GM12878 (cell line): ENCODE data around the gene MAP2K1. TPM values are rescaled to one million over a fixed set of nuclear protein-coding genes. Genes with fewer than 3 reads are reported as not detected.

ENCODE experiments used
- ATAC-seq: fragments of 200-7000 bp; cut with Tn5 transposase; 3 replicates; pipeline ENCODE4 v1.9.1; 2020; ENCODE audit warnings: mild to moderate bottlenecking, moderate library complexity
- BruUV-seq: library from RNA; stranded (reverse); fragments of 400-500 nt; replicated peaks from 2 replicates; lab custom pipeline; 2021; lab: Mats Ljungman, UMichigan
- CTCF ChIA-PET: fragments of 300-600 bp; sonication (Branson Sonifier 250); formaldehyde crosslinking; extraction: SDS; loops from one replicate; lab custom pipeline; 2021; ENCODE audit warnings: inconsistent platforms; lab: Yijun Ruan, JAX
- POLR2A ChIA-PET: fragments of 350-600 bp; formaldehyde crosslinking; extraction: SDS; loops from one replicate; lab custom pipeline; 2021; ENCODE audit warnings: inconsistent platforms; lab: Charles Lee
- RAD21 ChIA-PET: fragments of 300-600 bp; sonication (Branson Sonifier 250); formaldehyde crosslinking; loops from one replicate; lab custom pipeline; 2023; ENCODE audit warnings: antibody characterized with exemption; ENCODE audit not compliant: unreplicated experiment; lab: Charles Lee
- SMC1A ChIA-PET: fragments of 300-600 bp; sonication (Branson Sonifier 250); formaldehyde crosslinking; loops from one replicate; lab custom pipeline; 2023; ENCODE audit not compliant: unreplicated experiment, uncharacterized antibody; lab: Charles Lee
- DNase-seq: peaks from one replicate; pipeline ENCODE4 v3.0.0-alpha.2; 2011; ENCODE audit warnings: low read depth, low spot score
- FAIRE-seq: peaks from 3 replicates; lab custom pipeline; 2011; peaks lifted over from hg19 to GRCh38; lab: Jason Lieb, UNC
- H2AFZ ChIP-seq: 2 replicates; pipeline ENCODE4 v1.6.0; 2011; ENCODE audit warnings: low read depth, low read length, control low read depth; ENCODE audit not compliant: control insufficient read depth
- H3K27ac ChIP-seq: 2 replicates; pipeline ENCODE4 v1.5.1; 2011; ENCODE audit warnings: control low read depth; ENCODE audit not compliant: control insufficient read depth, insufficient read depth
- H3K27me3 ChIP-seq, 2 experiments: replicated peaks in 1 of 2; 2 replicates each; pipeline versions ENCODE4 v1.6.0 to v1.6.1; 2011; ENCODE audit warnings: low read length in 1 of 2; ENCODE audit not compliant: control insufficient read depth in 2 of 2, insufficient read depth in 2 of 2
- H3K36me3 ChIP-seq, 2 experiments: 2 replicates each; pipeline ENCODE4 v1.5.1; 2011; ENCODE audit warnings: low read length in 1 of 2; ENCODE audit not compliant: control insufficient read depth in 2 of 2, insufficient read depth in 2 of 2
- H3K4me1 ChIP-seq: 2 replicates; pipeline ENCODE4 v1.6.1; 2011; ENCODE audit warnings: mild to moderate bottlenecking, low read length, moderate library complexity, mixed read lengths; ENCODE audit not compliant: control insufficient read depth, insufficient read depth
- H3K4me2 ChIP-seq: 2 replicates; pipeline ENCODE4 v1.6.0; 2011; ENCODE audit warnings: control low read depth; ENCODE audit not compliant: control insufficient read depth, insufficient read depth
- H3K4me3 ChIP-seq: fragments of 200-600 bp; sonication (generic); 2 replicates; pipeline ENCODE4 v1.5.1; 2016
- H3K79me2 ChIP-seq: 2 replicates; pipeline ENCODE4 v1.6.0; 2011; ENCODE audit warnings: low read length; ENCODE audit not compliant: control insufficient read depth, insufficient read depth
- H3K9ac ChIP-seq: 2 replicates; pipeline ENCODE4 v1.8.0; 2011; ENCODE audit warnings: low read length, control low read depth, mixed read lengths; ENCODE audit not compliant: control insufficient read depth, insufficient read depth
- H3K9me3 ChIP-seq: replicated peaks from 3 replicates; pipeline ENCODE4 v1.5.1; 2011; ENCODE audit warnings: mild to moderate bottlenecking, low read length; ENCODE audit not compliant: control insufficient read depth, insufficient read depth
- H4K20me1 ChIP-seq: 2 replicates; pipeline ENCODE4 v1.6.0; 2011; ENCODE audit not compliant: control insufficient read depth, insufficient read depth
- BCLAF1 ChIP-seq: fragments of 450-650 bp; IDR thresholded peaks from 2 replicates; pipeline ENCODE4 v1.6.1; 2017; ENCODE audit warnings: antibody characterized with exemption, mild to moderate bottlenecking, moderate library complexity
- BRCA1 ChIP-seq: IDR thresholded peaks from 2 replicates; pipeline ENCODE4 v1.6.1; 2011; ENCODE audit warnings: low read depth, low read length, improper control_type of control experiment
- CBX5 ChIP-seq: sonication (generic); IDR thresholded peaks from 2 replicates; pipeline ENCODE4 v1.6.1; 2016; ENCODE audit warnings: low read depth, moderate library complexity, mild to moderate bottlenecking, inconsistent platforms
- JUNB ChIP-seq: IDR thresholded peaks from 2 replicates; pipeline ENCODE4 v1.6.1; 2016; ENCODE audit warnings: antibody characterized with exemption, mild to moderate bottlenecking
- MAX ChIP-seq: IDR thresholded peaks from 2 replicates; pipeline ENCODE4 v1.6.1; 2012; ENCODE audit warnings: low read depth, low read length, improper control_type of control experiment
- RUNX3 ChIP-seq: IDR thresholded peaks from 2 replicates; pipeline ENCODE4 v1.6.1; 2012; ENCODE audit warnings: low read length, inconsistent platforms
- SPI1 ChIP-seq: IDR thresholded peaks from 2 replicates; pipeline ENCODE4 v1.6.1; 2011; ENCODE audit warnings: low read depth, mild to moderate bottlenecking, low read length, moderate library complexity, borderline replicate concordance; ENCODE audit not compliant: insufficient read depth
- WRNIP1 ChIP-seq: IDR thresholded peaks from 2 replicates; pipeline ENCODE4 v1.6.1; 2011; ENCODE audit warnings: low read depth, low read length, improper control_type of control experiment, borderline replicate concordance
- ZNF207 ChIP-seq: fragments of 450-650 bp; IDR thresholded peaks from 2 replicates; pipeline ENCODE4 v1.6.1; 2014; ENCODE audit warnings: antibody characterized with exemption, mild to moderate bottlenecking, borderline replicate concordance
- ZZZ3 ChIP-seq: IDR thresholded peaks from 2 replicates; pipeline ENCODE4 v1.6.1; 2011; ENCODE audit warnings: low read depth; ENCODE audit not compliant: control insufficient read depth, insufficient read length
- WGBS: methylation state at CpG from one replicate; pipeline ENCODE4 v1.1.6; 2016; ENCODE audit warnings: low lambda C conversion rate; ENCODE audit not compliant: insufficient replicate concordance, insufficient coverage; ENCODE audit errors: missing lambda C conversion rate; 5-methylcytosine and 5-hydroxymethylcytosine counted together
- in situ Hi-C: fragments of 300-500 bp; cut with MboI; formaldehyde crosslinking; loops from 9 replicates; pipeline ENCODE4 v1.14.3; 2018; ENCODE audit warnings: mixed read lengths
- intact Hi-C: fragments of 100-400 bp; cut with micrococcal nuclease; formaldehyde crosslinking; loops from one replicate; pipeline ENCODE4 v1.14.2; 2022; ENCODE audit not compliant: unreplicated experiment
- polyA plus RNA-seq, 11 experiments: library from polyadenylated mRNA; depleted of rRNA in 4 of 11; unstranded in 6 of 11; stranded (reverse) in 5 of 11; fragments of >200 nt; fragmentation: Nextera tagmentation in 4 of 11; fragmentation: Illumina TruSeq in 1 of 11; extraction: Ambion mirVana in 4 of 11; extraction: Trizol in 1 of 11; gene quantifications; 1 replicate in 1 of 11; 2 replicates in 10 of 11; pipeline versions ENCODE4 v1.2.1 to v1.2.3, GENCODE V29; 2011 to 2016; ENCODE audit warnings: inconsistent platforms in 2 of 11, missing spikeins in 2 of 11, low read depth in 1 of 11
- total RNA-seq, 4 experiments: library from RNA; depleted of rRNA in 3 of 4; stranded (reverse); fragments of >200 nt in 3 of 4; fragmentation: Illumina TruSeq in 1 of 4; extraction: Trizol in 1 of 4; gene quantifications; 2 replicates each; pipeline versions ENCODE4 v1.2.1 to v1.2.3, GENCODE V29; 2013 to 2021

The MAP2K1 gene
- total and polyA plus RNA-seq, 10 of the 15 experiments (the other 5 are each of a cell fraction or from before 2014, with no cell fraction given) = 11.2 to 112 (median 56.6) TPM

DNA sequence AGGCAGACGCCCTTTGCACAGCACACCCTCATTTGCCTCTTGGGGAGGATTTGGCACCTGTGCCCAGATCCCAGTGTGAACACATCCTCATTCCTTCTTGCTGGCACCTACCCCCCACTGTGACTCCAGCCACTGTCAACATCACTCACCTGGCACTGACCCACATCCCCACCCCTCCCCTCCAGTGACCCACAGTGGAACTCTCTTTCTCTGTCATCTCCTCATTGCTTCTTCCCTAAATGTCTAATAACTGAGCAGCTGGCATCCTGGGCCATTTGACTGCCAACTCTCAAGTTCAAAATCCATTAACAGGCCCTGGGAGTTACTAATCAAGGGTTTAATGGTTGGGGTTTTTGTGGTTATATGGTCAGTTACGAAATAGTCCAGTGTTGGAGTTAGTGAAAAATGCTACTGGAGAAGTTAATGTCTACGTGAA, 96.4 kb downstream of the MAP2K1 start:
- FAIRE-seq = no peak
- Histone ChIP-seq H3K4me1 (no peaks in the 10 kb centered on the region), H3K9ac (no peak overlapping the region), H3K36me3 (peaks cover 28 to 30% of the 10 kb centered on the region in 2 experiments), H3K79me2 (no peaks in the 10 kb centered on the region; the same call in 1 of the 2 replicates), H3K9me3 (no peaks in the 10 kb centered on the region), H3K27me3 (no peaks in the 10 kb centered on the region), H3K4me3 (no peak overlapping the region), H3K4me2 (no peak overlapping the region), H4K20me1 (no peaks in the 10 kb centered on the region), H3K27ac (no peak overlapping the region), H2AFZ (no peak overlapping the region)
- ChIA-PET POLR2A (interaction anchor here (0.6 kb wide), 1 partner anchor 24 kb away, joined by 3 read pairs; no protein-coding TSS in a partner anchor), RAD21 (no interaction called here), SMC1A (no interaction called here), CTCF (no interaction called here)
- 100% methylated on average over 3 of the region's 3 CpGs for WGBS
- no peak for ATAC-seq
- BruUV-seq = no TSS peak
- in situ Hi-C loops = no loop called here
- intact Hi-C loops = no loop called here
- TF ChIP-seq CBX5 (no peak), BCLAF1 (no peak), RUNX3 (no peak), WRNIP1 (no peak), MAX (no peak), BRCA1 (no peak), SPI1 (no peak), ZNF207 (no peak), ZZZ3 (no peak), JUNB (no peak)
- no peak for DNase-seq
